Mesothelial cell of epicardium (in vitro differentiated cells): ENCODE results near the gene C19orf38. TPM values are rescaled to one million over a fixed set of nuclear protein-coding genes. Genes with fewer than 3 reads are reported as not detected.

Experiments
- DNase-seq, 2 experiments: peaks; one replicate each; pipeline ENCODE4 v3.0.0; 2021; ENCODE audit warnings: low spot score in 2 of 2; ENCODE audit not compliant: unreplicated experiment in 2 of 2
- H3K27ac Mint-ChIP-seq: 2 replicates; pipeline ENCODE4 v1.8.0; 2021; ENCODE audit warnings: mixed read lengths
- H3K27me3 Mint-ChIP-seq: 2 replicates; pipeline ENCODE4 v1.8.0; 2021; ENCODE audit warnings: low read depth, mixed read lengths
- H3K36me3 Mint-ChIP-seq: 2 replicates; pipeline ENCODE4 v1.8.0; 2021; ENCODE audit warnings: mixed read lengths
- H3K4me1 Mint-ChIP-seq: 2 replicates; pipeline ENCODE4 v1.8.0; 2021; ENCODE audit warnings: mixed read lengths
- H3K4me3 Mint-ChIP-seq: 2 replicates; pipeline ENCODE4 v1.8.0; 2021; ENCODE audit warnings: mild to moderate bottlenecking, moderate library complexity, mixed read lengths
- H3K9me3 Mint-ChIP-seq: 2 replicates; pipeline ENCODE4 v1.8.0; 2021; ENCODE audit warnings: mixed read lengths
- CTCF ChIP-seq: fragments of 200-600 bp; sonication (generic); IDR thresholded peaks from one replicate; pipeline ENCODE4 v1.5.0; 2021; ENCODE audit warnings: antibody characterized with exemption; ENCODE audit not compliant: unreplicated experiment
- microRNA-seq: library from miRNA; unstranded; fragments of <30 nt; microRNA quantifications from one replicate; pipeline ENCODE4 v1.2.0, GENCODE V29; 2021; ENCODE audit warnings: inconsistent platforms, mixed read lengths
- total RNA-seq: library from RNA; stranded (reverse); gene quantifications from 3 replicates; pipeline ENCODE4 v1.2.1, GENCODE V29; 2021

Gene C19orf38
- total RNA-seq, 1 donor from 2014 or later = 2.3 TPM

DNA sequence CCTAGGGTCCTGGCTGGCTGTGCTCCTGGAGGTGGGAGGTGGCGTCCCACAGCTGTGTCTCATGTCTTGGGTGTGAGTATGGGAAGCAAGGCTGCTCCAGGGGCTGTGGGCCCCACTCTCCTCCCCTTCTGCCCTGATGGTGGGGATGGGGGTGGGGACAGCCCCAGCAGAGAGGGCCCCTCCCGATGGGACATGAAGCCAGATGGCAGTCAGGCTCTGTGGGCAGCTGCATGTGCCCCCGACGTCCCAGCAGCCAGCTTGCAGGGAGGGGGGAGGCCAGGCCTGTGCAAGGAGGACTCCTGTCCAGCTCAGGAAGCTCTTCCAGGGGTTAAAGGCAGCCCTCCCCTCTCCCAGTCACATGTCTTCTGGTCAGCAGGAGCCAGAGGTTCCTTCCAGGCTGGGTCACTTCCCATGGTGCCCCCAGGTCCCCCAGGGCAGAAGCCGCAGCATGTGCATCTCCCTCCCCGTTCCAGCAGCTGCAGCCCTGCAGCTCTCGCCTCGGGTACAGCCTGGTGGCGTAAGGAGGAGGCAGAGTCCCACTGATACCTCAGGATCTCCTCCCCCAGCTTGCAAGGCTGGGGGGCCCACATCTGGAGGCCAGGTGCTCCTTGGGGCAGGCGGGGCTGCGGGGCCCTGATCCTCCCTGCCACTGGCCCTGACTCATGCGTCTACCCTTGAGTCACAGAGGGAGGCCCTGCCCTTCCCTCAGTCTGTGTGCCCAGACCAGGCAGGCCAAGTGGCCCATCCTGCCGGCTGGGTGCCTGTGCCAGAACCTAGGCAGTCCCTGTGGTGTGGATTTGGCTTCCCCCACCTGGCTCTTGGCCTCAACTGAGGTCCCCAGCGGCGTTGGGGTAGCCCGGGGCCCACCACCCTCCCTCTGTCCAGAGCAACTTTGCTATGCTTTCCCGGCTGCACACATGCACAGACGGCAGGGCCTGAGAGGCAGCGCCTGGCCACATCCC, 67.2 kb downstream of the C19orf38 start:
- no peak for DNase-seq
- no peaks in the 10 kb centered on the region for H3K27me3 Mint-ChIP-seq

DNA sequence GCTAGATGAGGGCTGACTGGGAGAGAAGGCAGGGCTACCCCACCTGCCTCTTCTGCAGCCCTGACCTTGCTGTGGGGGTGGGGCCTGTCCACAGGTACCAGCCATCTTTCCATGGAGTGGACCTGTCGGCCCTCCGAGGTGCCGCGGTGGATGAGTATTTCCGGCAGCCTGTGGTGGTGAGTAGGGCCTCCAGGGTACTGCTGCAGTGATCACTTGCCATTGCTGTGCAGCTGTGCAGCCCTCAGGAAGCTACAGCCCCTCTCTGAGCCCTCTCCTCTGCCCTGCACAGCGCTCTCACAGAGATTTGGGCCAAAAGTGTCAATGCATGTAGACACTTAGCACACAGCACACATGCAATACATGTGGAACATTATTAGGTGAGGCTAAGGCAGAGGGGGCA, 68.4 kb downstream of the C19orf38 start:
- TF ChIP-seq CTCF = no peak
- Mint-ChIP-seq H3K4me1 (no peaks in the 10 kb centered on the region), H3K27ac (no peak overlapping the region), H3K9me3 (no peaks in the 10 kb centered on the region), H3K4me3 (no peak overlapping the region), H3K27me3 (no peaks in the 10 kb centered on the region), H3K36me3 (peaks cover 17% of the 10 kb centered on the region)
- no peak for DNase-seq

More for the DNA sequence above, 67.2 kb downstream of the C19orf38 start:
- Mint-ChIP-seq H3K4me3 (no peak overlapping the region), H3K27ac (no peak overlapping the region), H3K36me3 (peaks cover 16% of the 10 kb centered on the region), H3K4me1 (no peaks in the 10 kb centered on the region), H3K9me3 (no peaks in the 10 kb centered on the region)
- TF ChIP-seq CTCF = no peak

- no peak overlapping the region for H3K27ac Mint-ChIP-seq
These were observed 70.1 kb downstream of the C19orf38 start for GRCh38 chr19:10918359-10918758.

More at GRCh38 chr19:10918359-10918758, 70.1 kb downstream of the C19orf38 start:
- H3K4me1 Mint-ChIP-seq = no peaks in the 10 kb centered on the region
- TF ChIP-seq CTCF = no peak
- H3K36me3 Mint-ChIP-seq = peaks cover 16% of the 10 kb centered on the region
- no peaks in the 10 kb centered on the region for H3K27me3 Mint-ChIP-seq
- no peak for DNase-seq
- no peaks in the 10 kb centered on the region for H3K9me3 Mint-ChIP-seq
- no peak overlapping the region for H3K4me3 Mint-ChIP-seq

Small RNA genes within 50 kb of the gene (microRNA-seq; reads per million reads assigned to microRNA genes)
- 2.3 reads per million for gene MIR199A1
- gene MIR6793 = not detected

Other genes with a start within 250 kb of the C19orf38 start
- 340 to 349 TPM (median 342 TPM) in 3 replicates for gene SLC44A2, start 222.9 kb upstream of the C19orf38 start, total RNA-seq
- gene ILF3, start 194.1 kb upstream of the C19orf38 start, total RNA-seq = 606 to 617 TPM (median 613 TPM) in 3 replicates
- gene QTRT1, start 147.0 kb upstream of the C19orf38 start, total RNA-seq = 57.9 to 66.6 TPM (median 62.5 TPM) in 3 replicates
- 126 to 128 TPM (median 128 TPM) in 3 replicates for gene DNM2, start 130.3 kb upstream of the C19orf38 start, total RNA-seq
- gene TMED1, start 12.2 kb upstream of the C19orf38 start, total RNA-seq = 30.0 to 35.0 TPM (median 30.9 TPM) in 3 replicates
- gene CARM1, start 23.1 kb downstream of the C19orf38 start, total RNA-seq = 71.4 to 78.0 TPM (median 76.4 TPM) in 3 replicates
- gene YIPF2, start 80.2 kb downstream of the C19orf38 start, total RNA-seq = 62.8 to 66.2 TPM (median 64.4 TPM) in 3 replicates
- 25.5 to 31.5 TPM (median 26.8 TPM) in 3 replicates for gene TIMM29, start 80.4 kb downstream of the C19orf38 start, total RNA-seq
- gene SMARCA4, start 112.6 kb downstream of the C19orf38 start, total RNA-seq = 251 to 274 TPM (median 259 TPM) in 3 replicates
- 89.5 to 99.2 TPM (median 95.1 TPM) in 3 replicates for gene LDLR, start 241.0 kb downstream of the C19orf38 start, total RNA-seq